HG03196 (cell line): Measurements from ENCODE around the gene CP.
"Not testable (repeated sequence)": the region's sequence is repeated elsewhere in the genome, so short reads cannot be mapped to it uniquely, and the experiment has no call there.

Experiments used
- ATAC-seq: cut with Tn5 transposase; IDR thresholded peaks from one replicate; pipeline ENCODE4 v1.9.1; 2021; ENCODE audit not compliant: unreplicated experiment

The CP gene

DNA sequence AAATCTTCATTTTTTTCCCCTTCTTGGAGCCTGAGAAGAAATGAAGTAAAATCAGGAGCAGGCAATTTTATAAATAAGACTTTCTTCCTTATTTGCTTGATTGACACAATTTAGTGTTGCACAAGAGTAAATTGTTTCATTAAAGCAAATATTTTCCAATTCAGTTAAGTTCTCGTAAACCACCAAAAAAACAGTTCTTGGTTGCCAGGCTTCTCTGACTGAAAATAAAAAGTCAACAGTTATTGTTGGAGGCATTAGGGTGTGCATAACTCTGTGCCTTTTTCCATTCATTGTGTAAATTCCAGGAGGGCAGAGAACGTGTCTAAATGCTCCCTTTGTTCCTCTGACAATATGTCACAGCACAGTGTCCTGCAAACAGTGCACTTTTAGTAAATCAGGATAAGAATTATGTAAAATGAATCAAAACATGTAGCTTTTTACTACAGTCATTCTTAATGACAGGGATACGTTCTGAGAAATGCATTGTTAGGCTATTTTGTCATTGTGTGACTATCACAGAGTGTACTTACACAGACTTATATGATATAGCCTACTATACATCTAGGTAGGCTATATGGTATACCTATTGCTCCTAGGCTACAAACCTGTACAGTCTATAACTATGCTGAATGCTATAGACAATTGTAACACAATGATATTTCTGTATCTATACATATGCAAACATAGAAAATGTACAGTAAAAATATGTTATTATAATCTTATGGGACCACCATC lies at the start of gene CP:
Gene CP (minus strand): TSS at position 47 of the 735 bp plus-strand sequence. CDS start 37 bp downstream, at position 10.
- ATAC-seq: no peak

GRCh38 chr3:149270180-149270579 lies 48.6 kb upstream of the CP start:
- ATAC-seq: no peak

- ATAC-seq: no peak
Observed at GRCh38 chr3:149269687-149270086, 48.1 kb upstream of the CP start.

DNA sequence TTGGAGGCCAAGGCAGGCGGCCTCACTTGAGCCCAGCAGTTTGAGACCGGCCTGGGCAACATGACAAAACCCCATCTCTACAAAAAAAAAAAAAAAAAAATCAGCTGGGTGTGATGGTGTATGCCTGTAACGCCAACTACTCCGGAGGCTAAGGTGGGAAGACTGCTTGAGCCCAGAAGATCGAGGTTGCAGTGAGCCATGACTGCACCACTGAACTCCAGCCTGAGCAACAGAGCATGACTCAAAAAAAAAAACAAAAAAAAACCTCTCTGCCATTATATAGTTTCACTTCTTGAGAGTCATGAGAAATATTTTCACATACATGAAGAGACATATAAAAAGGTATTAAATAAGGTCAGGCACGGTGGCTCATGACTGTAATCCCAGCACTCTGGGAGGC lies 45.9 kb upstream of the CP start:
- ATAC-seq: peak; percentile 62

DNA sequence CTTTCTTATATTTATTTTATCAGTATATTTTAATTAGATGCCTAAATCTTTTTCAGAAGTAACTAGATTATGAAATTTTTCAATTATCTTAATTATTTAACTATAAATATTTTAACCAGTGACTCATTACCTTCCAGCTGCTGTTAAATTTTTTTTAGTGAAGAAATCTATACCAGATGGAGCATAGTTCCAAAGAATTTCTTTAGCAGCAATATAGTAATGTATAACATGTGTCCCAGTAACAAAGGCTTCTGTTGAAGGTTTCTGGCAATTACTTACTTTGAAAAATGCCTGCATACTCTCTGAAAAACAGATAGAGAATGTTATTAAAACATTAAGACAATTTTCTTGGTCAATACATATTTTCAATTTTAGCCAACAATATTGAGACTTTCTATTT lies 45.1 kb upstream of the CP start:
- no peak for ATAC-seq

DNA sequence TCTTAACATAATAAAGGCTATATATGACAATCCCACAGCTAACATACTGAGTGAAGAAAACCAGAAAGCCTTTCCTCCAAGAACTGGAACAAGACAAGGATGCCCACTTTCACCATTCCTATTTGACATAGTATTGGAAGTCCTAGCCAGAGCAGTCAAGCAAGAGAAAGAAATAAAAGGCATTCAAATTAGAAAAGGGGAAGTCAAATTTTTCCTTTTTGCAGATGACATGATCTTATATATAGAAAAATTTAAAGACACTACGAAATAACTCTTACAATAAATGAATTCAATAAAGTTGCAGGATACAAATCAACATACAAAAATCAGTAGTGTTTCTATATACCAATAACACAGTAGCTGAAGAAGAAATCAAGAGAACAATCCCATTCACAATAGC lies 42.2 kb upstream of the CP start:
- no peak for ATAC-seq

DNA sequence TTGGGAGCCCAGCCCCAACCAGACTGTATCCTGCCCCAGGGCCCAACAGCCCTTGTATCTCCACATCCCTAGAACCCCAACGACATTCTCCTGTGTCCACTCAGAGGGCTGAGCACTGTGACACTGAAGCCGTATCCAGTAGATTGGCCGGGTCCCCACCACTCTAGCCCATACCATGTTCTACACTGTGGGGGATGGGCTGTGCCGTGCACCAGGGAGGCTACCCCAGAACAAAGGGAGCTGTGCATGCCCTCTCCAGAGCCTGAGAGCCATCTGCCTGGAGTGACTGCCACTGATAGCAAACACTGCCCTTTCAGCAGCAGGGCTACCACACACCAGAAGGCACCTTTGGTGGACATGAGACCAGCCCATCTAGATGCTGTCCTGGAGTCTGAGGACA lies 37.1 kb upstream of the CP start:
- ATAC-seq: no peak

DNA sequence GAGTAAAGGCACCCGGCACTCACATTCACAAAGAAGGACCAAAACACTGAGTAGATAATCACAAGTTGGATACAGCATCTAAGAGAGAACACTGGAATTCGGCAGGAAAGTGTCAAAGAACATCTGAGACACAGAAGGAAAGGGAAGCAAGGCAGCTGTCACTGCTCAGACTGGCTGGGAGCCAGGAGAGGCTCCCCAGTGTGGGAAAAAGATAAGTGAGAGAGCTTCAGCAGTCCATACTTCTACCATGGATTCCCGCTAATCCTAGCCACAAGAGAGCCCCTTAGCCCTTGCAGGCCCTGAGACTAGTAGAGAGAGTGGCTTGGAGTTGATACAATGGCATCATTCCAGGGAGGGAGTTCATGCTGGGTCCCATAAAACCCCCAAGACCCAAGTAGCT lies 36.7 kb upstream of the CP start:
- ATAC-seq: no peak

DNA sequence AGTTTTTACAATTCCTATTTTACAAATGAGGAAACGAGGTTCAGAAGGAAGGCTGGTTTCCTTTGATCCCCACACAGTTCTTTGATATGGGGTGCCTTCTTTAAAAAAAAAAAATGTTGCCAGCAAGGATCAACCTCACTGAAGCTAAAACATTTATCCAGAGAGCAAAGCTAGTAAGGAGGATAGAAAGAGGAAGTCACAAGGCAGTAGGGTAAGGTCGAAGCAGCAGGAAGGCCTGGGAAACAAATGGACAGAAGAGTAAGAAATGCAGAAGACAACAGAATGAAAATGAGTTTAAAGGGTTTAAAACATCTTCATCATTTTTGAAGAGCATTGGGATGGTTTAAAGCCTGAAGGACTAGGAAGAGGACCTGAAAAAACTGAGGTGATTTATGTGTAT lies 30.6 kb upstream of the CP start:
- ATAC-seq: no peak

GRCh38 chr3:149251186-149251585 lies 29.6 kb upstream of the CP start:
- no peak for ATAC-seq

GRCh38 chr3:149247929-149248691 lies 26.5 kb upstream of the CP start:
- ATAC-seq: peak; percentile 70

DNA sequence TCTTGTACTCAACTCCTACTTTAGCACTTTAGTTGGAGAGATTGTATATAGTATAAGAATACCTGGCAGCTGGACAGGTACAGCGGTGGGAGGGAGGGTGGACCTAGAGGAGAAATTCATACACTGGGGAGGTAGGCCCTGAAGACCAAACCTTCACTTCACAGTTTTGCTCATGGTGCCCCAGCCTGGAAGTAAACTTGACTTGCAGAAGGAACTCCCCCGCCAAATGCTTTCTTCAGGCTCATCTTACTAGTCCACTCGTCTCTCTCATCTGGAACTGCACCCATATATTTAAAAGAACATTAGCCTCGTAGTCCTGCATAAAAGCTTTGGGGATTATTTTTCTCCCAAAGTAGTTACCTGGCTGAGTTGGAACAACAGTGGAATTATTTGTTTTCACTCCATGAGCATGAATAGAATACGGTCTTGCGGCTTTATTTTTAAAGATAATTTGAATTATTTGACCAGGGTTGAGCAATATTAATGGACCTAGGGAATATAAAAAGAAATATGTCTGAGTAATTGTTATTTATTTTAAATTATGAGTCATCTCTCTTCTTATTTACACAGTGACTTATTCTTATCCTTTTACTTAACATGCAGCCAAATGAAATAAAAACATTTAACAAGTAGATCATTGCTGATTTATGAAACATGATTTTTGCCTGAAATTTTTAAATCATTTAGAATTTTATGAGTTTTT lies 25.5 kb upstream of the CP start:
- no peak for ATAC-seq

DNA sequence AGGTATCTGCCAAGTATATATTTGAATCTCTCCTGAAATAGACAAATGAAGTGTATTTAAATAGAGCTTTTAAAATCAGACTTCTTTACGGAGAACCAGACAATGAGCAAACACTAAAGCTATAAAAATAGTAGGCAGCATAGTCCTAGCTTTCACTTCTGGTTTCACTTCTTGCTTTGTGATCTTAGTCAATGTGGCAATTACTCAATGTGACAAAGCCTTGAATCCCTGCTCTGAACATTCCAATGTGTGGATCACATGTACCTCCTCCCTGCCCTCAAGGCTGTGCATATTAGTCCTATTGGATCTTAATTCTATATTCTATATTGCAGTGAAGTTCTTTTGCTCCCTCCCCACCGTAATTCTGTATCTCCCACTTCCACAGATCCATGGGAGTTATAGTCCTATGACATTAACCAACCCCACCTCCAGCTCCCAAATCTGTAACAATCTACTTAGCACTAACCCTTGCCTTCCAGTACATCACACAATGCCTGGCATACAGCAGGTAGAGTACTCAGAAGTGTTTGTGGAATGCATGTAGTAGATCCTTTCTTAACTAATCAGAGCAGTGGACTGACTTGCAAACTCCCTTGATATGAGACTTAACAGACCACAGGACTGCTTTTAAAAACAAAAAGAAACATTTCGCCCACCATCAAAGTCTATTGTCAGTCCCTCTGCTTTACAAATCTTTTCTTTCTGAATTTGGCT lies 24.3 kb upstream of the CP start:
- peak; percentile 73 for ATAC-seq

- no peak for ATAC-seq
Observed at GRCh38 chr3:149243540-149243939, 21.9 kb upstream of the CP start.

- no peak for ATAC-seq
Observed at GRCh38 chr3:149239357-149239936, 17.8 kb upstream of the CP start.

GRCh38 chr3:149238268-149238667 lies 16.6 kb upstream of the CP start:
- ATAC-seq: not testable (repeated sequence)

GRCh38 chr3:149235599-149236424 lies 14.2 kb upstream of the CP start:
- ATAC-seq: no peak

DNA sequence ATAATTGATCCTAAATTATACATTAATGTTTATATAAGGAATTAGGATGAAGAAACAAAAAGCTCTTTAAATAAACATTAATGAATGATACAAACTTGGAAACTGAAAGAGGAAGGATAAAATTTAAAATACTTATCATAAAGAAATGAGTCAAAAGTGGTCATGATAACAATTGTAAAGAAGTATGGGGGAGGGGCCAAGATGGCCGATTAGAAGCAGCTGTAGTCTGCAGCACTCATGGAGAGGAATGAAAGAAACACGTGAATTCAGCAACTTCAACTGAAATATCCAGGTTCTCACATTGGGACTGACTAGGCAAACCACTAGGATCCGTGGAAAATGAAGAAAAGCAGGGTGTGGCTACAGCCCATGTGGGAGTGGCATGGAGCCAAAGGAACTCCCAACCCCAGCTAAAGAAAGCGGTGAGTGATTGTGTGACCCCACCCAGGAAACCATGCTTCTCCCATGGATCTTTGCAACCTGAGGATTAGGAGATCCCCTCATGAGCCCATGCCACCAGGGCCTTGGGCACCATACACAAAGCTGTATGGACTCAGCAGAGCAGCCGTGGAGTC lies 13.1 kb upstream of the CP start:
- ATAC-seq: no peak

GRCh38 chr3:149233323-149233722 lies 11.7 kb upstream of the CP start:
- no peak for ATAC-seq

DNA sequence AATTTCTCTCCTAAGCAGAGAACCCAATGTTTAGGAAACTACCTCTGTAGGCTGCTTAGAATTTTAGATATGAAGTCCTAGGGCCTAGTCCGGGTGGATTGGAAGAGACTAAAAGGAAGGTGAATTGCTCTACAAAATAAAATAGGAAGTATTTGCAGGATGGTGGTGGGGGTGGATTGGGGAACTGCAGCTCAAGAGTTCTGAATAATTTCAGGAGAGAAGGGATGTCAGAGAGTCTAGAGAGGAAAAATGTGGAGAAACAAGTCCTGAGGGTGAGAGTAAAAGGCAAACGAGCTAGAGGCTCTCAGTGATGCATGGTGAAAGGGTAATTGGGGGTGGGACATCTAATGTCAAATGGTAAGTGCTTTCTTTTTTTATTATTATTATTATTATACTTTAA lies 10.2 kb upstream of the CP start:
- no peak for ATAC-seq
